Transverse colon (tissue), 4 donors: ENCODE measurements around the gene PSMA3. TPM values are rescaled to one million over a fixed set of nuclear protein-coding genes. Genes with fewer than 3 reads are reported as not detected.
A peak's percentile ranks its signal among the peaks of the same experiment; 100 is the strongest.

Source experiments
- DNase-seq: peaks from one replicate; pipeline ENCODE4 v3.0.0-alpha.2; 2019
- H3K27ac ChIP-seq, 4 donors: fragments of 200-600 bp; sonication (generic); 2 replicates each; pipeline ENCODE4 v1.5.1; 2016 to 2018; ENCODE audit warnings: inconsistent platforms in 4 of 4
- H3K27me3 ChIP-seq: fragments of 200-600 bp; sonication (generic); 2 replicates; pipeline ENCODE4 v1.5.1; 2017; ENCODE audit warnings: inconsistent platforms
- H3K36me3 ChIP-seq, 4 donors: fragments of 200-600 bp; sonication (generic); 2 replicates each; pipeline ENCODE4 v1.5.1; 2017 to 2019; ENCODE audit warnings: inconsistent platforms in 4 of 4
- H3K4me1 ChIP-seq, 4 donors: fragments of 200-600 bp; sonication (generic); 2 replicates each; pipeline ENCODE4 v1.5.1; 2017 to 2020; ENCODE audit warnings: inconsistent platforms in 4 of 4
- H3K4me3 ChIP-seq, 4 donors: fragments of 200-600 bp; sonication (generic); 1 replicate in 1 of 4; 2 replicates in 3 of 4; pipeline versions ENCODE4 v1.5.1 to v1.6.1; 2017 to 2019; ENCODE audit warnings: inconsistent platforms in 4 of 4
- H3K9me3 ChIP-seq, 2 donors: fragments of 200-600 bp; sonication (generic); 2 replicates each; pipeline ENCODE4 v1.5.1; 2017 to 2019; ENCODE audit warnings: inconsistent platforms in 2 of 2
- EP300 ChIP-seq: sonication (generic); formaldehyde crosslinking; IDR thresholded peaks from one replicate; pipeline ENCODE4 v1.6.1; 2017; ENCODE audit warnings: antibody characterized with exemption, low read depth
- POLR2A ChIP-seq: fragments of 450-650 bp; IDR thresholded peaks from one replicate; pipeline ENCODE4 v1.6.1; 2016; ENCODE audit warnings: antibody characterized with exemption, mild to moderate bottlenecking, moderate library complexity
- POLR2AphosphoS5 ChIP-seq, 3 donors: sonication (generic); formaldehyde crosslinking; IDR thresholded peaks; one replicate each; pipeline ENCODE4 v1.6.1; 2016; ENCODE audit warnings: antibody characterized with exemption in 3 of 3
- WGBS, 2 donors: methylation state at CpG; one replicate each; pipeline ENCODE4 v1.1.5; 2018; ENCODE audit warnings: low coverage in 1 of 2; 5-methylcytosine and 5-hydroxymethylcytosine counted together
- in situ Hi-C, 4 donors: fragments of 200-750 bp; cut with MboI; loops; one replicate each; pipeline versions ENCODE4 v1.15.0 to v1.15.1; 2017; ENCODE audit warnings: low sequenced_read_pairs in 3 of 4, low pct_ligation_motif_present in 1 of 4, low pct_unique_long_range_greater_than_20kb in 1 of 4
- intact Hi-C: fragments of 100-400 bp; cut with DNase I; formaldehyde crosslinking; loops from one replicate; pipeline ENCODE4 v1.15.1; 2023; ENCODE audit warnings: low total_unique reads
- total RNA-seq, 4 donors: library from RNA; depleted of rRNA; stranded (reverse); fragments of >200 nt; gene quantifications; one replicate each; pipeline ENCODE4 v1.1.0, GENCODE V29; 2016
- TF ChIP-seq, protein P1 (sequence below), 5 experiments: fragments of 200-600 bp in 3 of 5; fragments of 450-650 bp in 2 of 5; sonication (generic) in 3 of 5; IDR thresholded peaks; 1 replicate in 2 of 5; 2 replicates in 3 of 5; pipeline ENCODE4 v1.5.1; 2016 to 2017; ENCODE audit warnings: antibody characterized with exemption in 5 of 5, inconsistent platforms in 3 of 5, mild to moderate bottlenecking in 2 of 5, moderate library complexity in 1 of 5

Gene PSMA3
- total RNA-seq, 4 donors from 2014 or later, result 38.5 to 87.3 (median 80.3) TPM

DNA sequence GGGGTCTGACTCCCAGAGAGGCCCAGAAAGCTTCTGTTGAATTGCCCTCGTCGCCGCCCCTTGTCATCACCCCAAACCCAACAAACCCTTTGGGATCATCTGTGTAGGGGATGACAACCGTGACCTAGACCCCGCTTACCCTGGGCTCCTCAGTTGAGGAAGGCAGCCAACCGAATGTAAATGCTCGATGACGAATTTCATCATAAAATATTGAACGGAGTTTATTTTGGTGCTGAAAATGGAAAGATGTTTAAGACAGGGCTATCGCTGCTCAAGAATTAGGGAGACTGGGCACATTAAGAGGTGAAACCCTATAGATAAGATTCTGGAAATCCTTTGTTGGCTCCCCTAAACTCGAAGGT is 44.2 kb upstream of the PSMA3 start:
- intact Hi-C loops, result no loop called here
- Histone ChIP-seq H3K27ac (peak overlapping the region; percentile 93 to 98 (median 94)), H3K9me3 (no peaks in the 10 kb centered on the region), H3K4me3 (peak overlapping the region; percentile 73 to 96 (median 91)), H3K27me3 (no peaks in the 10 kb centered on the region), H3K4me1 (peaks cover 5 to 22% (median 20%) of the 10 kb centered on the region in 4 donors), H3K36me3 (peaks cover 0 to 6% (median 0%) of the 10 kb centered on the region in 4 donors)
- in situ Hi-C loops, result no loop called here
- TF ChIP-seq POLR2A (no peak), EP300 (no peak), POLR2AphosphoS5 (IDR thresholded peaks at IDR 0.05) (no peak)
- TF ChIP-seq, protein P1, sequence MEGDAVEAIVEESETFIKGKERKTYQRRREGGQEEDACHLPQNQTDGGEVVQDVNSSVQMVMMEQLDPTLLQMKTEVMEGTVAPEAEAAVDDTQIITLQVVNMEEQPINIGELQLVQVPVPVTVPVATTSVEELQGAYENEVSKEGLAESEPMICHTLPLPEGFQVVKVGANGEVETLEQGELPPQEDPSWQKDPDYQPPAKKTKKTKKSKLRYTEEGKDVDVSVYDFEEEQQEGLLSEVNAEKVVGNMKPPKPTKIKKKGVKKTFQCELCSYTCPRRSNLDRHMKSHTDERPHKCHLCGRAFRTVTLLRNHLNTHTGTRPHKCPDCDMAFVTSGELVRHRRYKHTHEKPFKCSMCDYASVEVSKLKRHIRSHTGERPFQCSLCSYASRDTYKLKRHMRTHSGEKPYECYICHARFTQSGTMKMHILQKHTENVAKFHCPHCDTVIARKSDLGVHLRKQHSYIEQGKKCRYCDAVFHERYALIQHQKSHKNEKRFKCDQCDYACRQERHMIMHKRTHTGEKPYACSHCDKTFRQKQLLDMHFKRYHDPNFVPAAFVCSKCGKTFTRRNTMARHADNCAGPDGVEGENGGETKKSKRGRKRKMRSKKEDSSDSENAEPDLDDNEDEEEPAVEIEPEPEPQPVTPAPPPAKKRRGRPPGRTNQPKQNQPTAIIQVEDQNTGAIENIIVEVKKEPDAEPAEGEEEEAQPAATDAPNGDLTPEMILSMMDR (IDR thresholded peaks at IDR 0.05), result no peak
- 0% methylated on average over 6 to 11 of the region's 11 CpGs for WGBS, 2 donors
- DNase-seq, result no peak

DNA sequence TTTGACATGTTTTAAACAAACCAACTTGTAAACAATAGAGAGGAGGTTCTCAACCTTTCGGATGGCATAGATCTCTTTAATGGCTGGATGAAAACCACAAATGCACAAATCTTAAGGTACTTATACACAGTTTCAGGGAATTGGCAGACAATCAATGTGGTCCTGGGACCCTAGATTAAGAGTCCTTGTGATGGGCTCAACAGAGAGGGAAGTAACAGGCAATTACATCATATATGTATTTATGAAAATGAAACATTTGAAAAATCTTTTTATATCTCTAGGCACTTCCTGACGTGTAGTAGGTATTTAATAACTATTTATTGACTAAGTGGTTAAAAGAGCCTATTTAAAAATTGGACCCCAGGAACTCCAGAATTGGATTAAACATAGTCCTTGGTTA is 43.8 kb upstream of the PSMA3 start:
- Histone ChIP-seq H3K27me3 (no peaks in the 10 kb centered on the region), H3K9me3 (no peaks in the 10 kb centered on the region), H3K36me3 (peaks cover 0 to 6% (median 0%) of the 10 kb centered on the region in 4 donors), H3K4me3 (peak overlapping the region; percentile 73 to 96 (median 91)), H3K27ac (peak overlapping the region; percentile 93 to 98 (median 94)), H3K4me1 (peaks cover 5 to 22% (median 20%) of the 10 kb centered on the region in 4 donors)
- TF ChIP-seq POLR2A (no peak), POLR2AphosphoS5 (IDR thresholded peaks at IDR 0.05) (no peak), EP300 (no peak)
- WGBS, 2 donors, result 0 to 1% methylated on average over 2 of the region's 2 CpGs
- in situ Hi-C loops (no loop called here), intact Hi-C loops (no loop called here)
- no peak for DNase-seq

DNA sequence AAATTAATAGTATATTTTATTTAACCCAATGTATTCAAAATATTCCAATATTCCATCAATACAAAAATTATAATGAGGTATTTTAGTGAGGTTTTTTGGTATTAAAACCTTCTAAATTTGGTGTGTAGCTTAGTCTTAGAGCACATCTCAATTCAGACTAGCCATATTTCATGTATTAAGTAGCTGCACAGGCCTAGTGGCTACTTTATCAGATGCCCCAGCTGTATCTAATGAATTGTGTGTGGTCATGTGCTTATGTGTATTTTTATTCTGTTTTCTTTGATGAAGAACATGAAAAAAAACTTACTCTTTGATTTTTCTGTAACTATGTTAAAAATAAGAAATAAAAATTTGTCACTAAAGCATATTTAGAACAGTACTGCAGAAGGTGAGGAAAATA is 31.5 kb upstream of the PSMA3 start:
- no peaks in the 10 kb centered on the region for H3K4me1 ChIP-seq
- in situ Hi-C loops, result no loop called here
- H3K9me3 ChIP-seq, result no peaks in the 10 kb centered on the region
- intact Hi-C loops, result no loop called here
- H3K27ac ChIP-seq, result no peak overlapping the region
- DNase-seq, result no peak
- TF ChIP-seq POLR2A (no peak), EP300 (no peak), POLR2AphosphoS5 (IDR thresholded peaks at IDR 0.05) (no peak)
- TF ChIP-seq, protein P1 (IDR thresholded peaks at IDR 0.05), result no peak
- H3K36me3 ChIP-seq, result peaks cover 0 to 54% (median 25%) of the 10 kb centered on the region in 4 donors
- H3K27me3 ChIP-seq, result no peaks in the 10 kb centered on the region
- no peak overlapping the region for H3K4me3 ChIP-seq

DNA sequence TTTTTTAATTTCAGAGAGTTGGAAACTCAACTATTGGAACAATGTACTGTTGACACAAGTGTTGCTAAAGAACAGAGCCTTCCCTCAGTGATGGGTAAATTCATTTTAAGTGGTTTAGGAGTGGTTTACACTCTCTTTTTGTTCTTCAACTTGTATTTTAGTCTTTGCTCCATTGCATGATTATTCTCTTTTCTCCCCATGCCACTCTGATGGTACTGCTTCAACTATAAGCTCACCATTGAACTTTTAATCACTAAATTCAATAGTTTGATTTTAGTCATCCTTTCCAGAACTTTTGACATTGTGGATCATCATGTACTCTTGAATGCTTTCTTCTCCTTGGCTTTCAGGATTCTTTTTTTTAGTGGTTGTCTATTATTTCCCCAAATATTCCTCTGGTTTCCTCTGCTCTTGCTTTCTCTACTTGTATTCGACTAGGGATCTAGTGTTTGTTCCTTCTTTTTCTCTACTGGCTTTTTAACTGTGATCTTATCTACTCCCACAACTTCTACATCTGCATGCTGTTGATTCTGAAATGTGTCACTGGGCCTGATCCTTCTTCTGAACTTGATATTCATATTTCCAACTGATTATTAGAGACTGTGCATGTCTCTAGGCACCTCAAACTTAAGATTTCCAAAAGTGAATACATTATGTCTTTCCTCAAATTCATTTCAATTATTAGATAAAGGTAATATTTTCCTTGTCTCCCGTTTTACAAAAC is 29.3 kb upstream of the PSMA3 start:
- intact Hi-C loops, result no loop called here
- H3K4me1 ChIP-seq, result no peaks in the 10 kb centered on the region
- no peak for DNase-seq
- no peaks in the 10 kb centered on the region for H3K27me3 ChIP-seq
- H3K9me3 ChIP-seq, result no peaks in the 10 kb centered on the region
- no peak overlapping the region for H3K4me3 ChIP-seq
- H3K27ac ChIP-seq, result no peak overlapping the region
- in situ Hi-C loops, result no loop called here
- TF ChIP-seq, protein P1 (IDR thresholded peaks at IDR 0.05), result no peak
- no peak for TF ChIP-seq EP300
- no peak for TF ChIP-seq POLR2A
- TF ChIP-seq POLR2AphosphoS5 (IDR thresholded peaks at IDR 0.05), result no peak
- peaks cover 0 to 42% (median 19%) of the 10 kb centered on the region in 4 donors for H3K36me3 ChIP-seq
- WGBS, 2 donors, result 82 to 90% methylated on average over 2 of the region's 2 CpGs

DNA sequence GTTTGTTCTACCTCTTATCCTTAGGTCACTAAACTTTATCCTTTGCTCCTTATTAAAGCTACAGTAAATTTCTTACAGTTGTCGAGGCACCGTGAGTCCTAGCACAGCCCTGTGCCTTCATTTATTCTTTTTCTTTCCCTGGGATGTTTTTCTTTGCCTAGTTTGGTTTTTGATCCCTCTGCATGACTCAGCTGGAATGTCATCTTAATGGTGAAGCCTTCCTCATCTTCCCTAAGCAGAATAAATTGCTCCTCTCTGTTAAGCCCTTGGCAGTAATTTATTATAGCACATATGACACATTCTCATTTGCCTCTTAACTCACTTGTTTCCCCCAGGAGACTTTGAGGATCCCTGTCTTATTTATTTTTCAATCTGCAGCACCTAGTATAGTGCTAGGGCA is 28.1 kb upstream of the PSMA3 start:
- WGBS, 2 donors, result 72 to 93% methylated on average over 2 of the region's 2 CpGs
- Histone ChIP-seq H3K9me3 (no peaks in the 10 kb centered on the region), H3K4me1 (no peaks in the 10 kb centered on the region), H3K4me3 (no peak overlapping the region), H3K36me3 (peaks cover 0 to 42% (median 19%) of the 10 kb centered on the region in 4 donors), H3K27ac (no peak overlapping the region), H3K27me3 (no peaks in the 10 kb centered on the region)
- DNase-seq, result no peak
- intact Hi-C loops (no loop called here), in situ Hi-C loops (no loop called here)
- TF ChIP-seq POLR2AphosphoS5 (IDR thresholded peaks at IDR 0.05) (no peak), EP300 (no peak), POLR2A (no peak)
- TF ChIP-seq, protein P1 (IDR thresholded peaks at IDR 0.05), result no peak
